ENCODE measurements around the gene RANBP10.

Gene RANBP10

GRCh38 chr16:67673712-67674580 is 132.4 kb downstream of the RANBP10 start:
- DNase-seq, result no peak
